SK-N-SH (cell line): Measurements from ENCODE around the gene XIRP1. TPM values are rescaled to one million over a fixed set of nuclear protein-coding genes. Genes with fewer than 3 reads are reported as not detected.

Experiments used
- CTCF ChIA-PET: fragments of 300-600, 350-600 bp; formaldehyde crosslinking; extraction: SDS; loops from one replicate; lab custom pipeline; 2021; lab: Yijun Ruan, JAX
- POLR2A ChIA-PET: fragments of 350-600 bp; sonication (Branson Sonifier 250); formaldehyde crosslinking; extraction: SDS; loops from one replicate; lab custom pipeline; 2020; ENCODE audit warnings: antibody characterized with exemption, inconsistent platforms; lab: Yijun Ruan, JAX
- DNase-seq: peaks from one replicate; pipeline ENCODE4 v3.0.0; 2012
- H2AFZ ChIP-seq: fragments of 200-600 bp; sonication (generic); 2 replicates; pipeline ENCODE4 v1.8.1; 2016; ENCODE audit warnings: antibody characterized with exemption, mild to moderate bottlenecking, low read depth
- H3F3A ChIP-seq: fragments of 200-600 bp; sonication (generic); replicated peaks from 2 replicates; pipeline ENCODE3; 2016; ENCODE audit warnings: antibody characterized with exemption, mild to moderate bottlenecking; ENCODE audit not compliant: insufficient read depth
- H3K27ac ChIP-seq, 2 experiments: fragments of 200-500 bp in 1 of 2; fragments of 200-600 bp in 1 of 2; sonication (Bioruptor generic) in 1 of 2; sonication (generic), shearing (Covaris generic) in 1 of 2; 2 replicates each; pipeline versions ENCODE4 v1.5.1 to v1.6.1; 2014 to 2016; ENCODE audit warnings: low read depth in 2 of 2, inconsistent platforms in 1 of 2, low read length in 1 of 2, mild to moderate bottlenecking in 1 of 2, mixed read lengths in 1 of 2
- H3K27me3 ChIP-seq: fragments of 200-600 bp; sonication (generic), shearing (Covaris generic); 2 replicates; pipeline ENCODE4 v1.6.1; 2016; ENCODE audit warnings: mixed run types; ENCODE audit not compliant: insufficient read depth
- H3K36me3 ChIP-seq, 2 experiments: fragments of 200-500 bp in 1 of 2; fragments of 200-600 bp in 1 of 2; sonication (Bioruptor generic) in 1 of 2; sonication (generic) in 1 of 2; replicated peaks in 1 of 2; 2 replicates each; pipeline versions ENCODE3 to v1.5.1; 2014 to 2016; ENCODE audit warnings: low read length in 1 of 2, mild to moderate bottlenecking in 1 of 2; ENCODE audit not compliant: insufficient read depth in 2 of 2, control insufficient read depth in 1 of 2
- H3K4me1 ChIP-seq, 2 experiments: fragments of 200-500 bp in 1 of 2; fragments of 200-600 bp in 1 of 2; sonication (Bioruptor generic) in 1 of 2; sonication (generic), shearing (Covaris generic) in 1 of 2; 2 replicates each; pipeline versions ENCODE4 v1.5.1 to v1.6.1; 2014 to 2016; ENCODE audit warnings: low read depth in 1 of 2, low read length in 1 of 2, mixed run types in 1 of 2; ENCODE audit not compliant: insufficient read depth in 2 of 2, control insufficient read depth in 1 of 2
- H3K4me2 ChIP-seq: fragments of 200-600 bp; sonication (generic), shearing (Covaris generic); 2 replicates; pipeline ENCODE4 v1.6.1; 2017; ENCODE audit warnings: mixed run types
- H3K4me3 ChIP-seq, 2 experiments: fragments of 200-500 bp in 1 of 2; fragments of 200-600 bp in 1 of 2; sonication (Bioruptor generic) in 1 of 2; sonication (generic), shearing (Covaris generic) in 1 of 2; 2 replicates each; pipeline versions ENCODE4 v1.5.1 to v1.8.1; 2014 to 2016; ENCODE audit warnings: low read depth in 2 of 2, inconsistent platforms in 1 of 2, low read length in 1 of 2, mild to moderate bottlenecking in 1 of 2, mixed read lengths in 1 of 2, moderate library complexity in 1 of 2
- H3K79me2 ChIP-seq: fragments of 200-600 bp; sonication (generic); 2 replicates; pipeline ENCODE4 v1.8.1; 2017; ENCODE audit warnings: mild to moderate bottlenecking; ENCODE audit not compliant: insufficient read depth
- H3K9ac ChIP-seq: fragments of 200-600 bp; sonication (generic); 2 replicates; pipeline ENCODE4 v1.6.1; 2017; ENCODE audit warnings: mixed run types
- H3K9me2 ChIP-seq: fragments of 200-600 bp; sonication (generic); 2 replicates; pipeline ENCODE4 v1.6.1; 2017; ENCODE audit warnings: mixed run types
- H3K9me3 ChIP-seq: fragments of 200-600 bp; sonication (generic); 2 replicates; pipeline ENCODE4 v1.6.1; 2017; ENCODE audit warnings: mixed run types, mild to moderate bottlenecking, moderate library complexity
- H4K20me1 ChIP-seq: fragments of 200-600 bp; sonication (generic); 2 replicates; pipeline ENCODE4 v1.6.1; 2017; ENCODE audit warnings: mild to moderate bottlenecking, mixed run types; ENCODE audit not compliant: insufficient read depth
- CTCF ChIP-seq: fragments of 200-600 bp; sonication (generic); IDR thresholded peaks from 2 replicates; pipeline ENCODE4 v1.6.1; 2017; ENCODE audit warnings: antibody characterized with exemption, mild to moderate bottlenecking, moderate library complexity
- EZH2phosphoT487 ChIP-seq: fragments of 200-600 bp; sonication (generic); IDR thresholded peaks from 2 replicates; pipeline ENCODE4 v1.6.1; 2017; ENCODE audit warnings: low read depth, mixed run types, mild to moderate bottlenecking, antibody characterized with exemption, moderate library complexity, borderline replicate concordance
- FOSL2 ChIP-seq: IDR thresholded peaks from 2 replicates; pipeline ENCODE4 v1.4.0; 2012; ENCODE audit warnings: low read depth, mild to moderate bottlenecking, moderate library complexity, borderline replicate concordance
- GATA2 ChIP-seq: sonication (generic); formaldehyde crosslinking; IDR thresholded peaks from 2 replicates; pipeline ENCODE4 v1.5.0; 2020; ENCODE audit warnings: mild to moderate bottlenecking, missing genetic modification reagents
- NRF1 ChIP-seq: IDR thresholded peaks from 2 replicates; pipeline ENCODE4 v1.6.1; 2012; ENCODE audit warnings: low read depth, mild to moderate bottlenecking, low read length
- POLR2AphosphoS5 ChIP-seq: IDR thresholded peaks from 2 replicates; pipeline ENCODE4 v1.6.1; 2012; ENCODE audit warnings: low read depth, low read length
- RAD21 ChIP-seq: IDR thresholded peaks from 2 replicates; pipeline ENCODE4 v1.6.1; 2012; ENCODE audit warnings: mild to moderate bottlenecking, low read length
- REST ChIP-seq: IDR thresholded peaks from 2 replicates; pipeline ENCODE4 v1.6.1; 2012; ENCODE audit warnings: mild to moderate bottlenecking, low read depth, low read length, moderate library complexity
- RFX5 ChIP-seq: IDR thresholded peaks from 2 replicates; pipeline ENCODE4 v1.6.1; 2012; ENCODE audit warnings: mild to moderate bottlenecking, improper control_type of control experiment, low read length
- SIN3A ChIP-seq: IDR thresholded peaks from 2 replicates; pipeline ENCODE4 v1.6.1; 2012; ENCODE audit warnings: low read depth, mild to moderate bottlenecking, low read length, moderate library complexity, borderline replicate concordance
- TAF1 ChIP-seq: IDR thresholded peaks from 2 replicates; pipeline ENCODE4 v1.6.1; 2012; ENCODE audit warnings: low read depth, mild to moderate bottlenecking, low read length, moderate library complexity, borderline replicate concordance
- TCF12 ChIP-seq: IDR thresholded peaks from 2 replicates; pipeline ENCODE4 v1.4.0; 2012
- USF1 ChIP-seq: IDR thresholded peaks from 2 replicates; pipeline ENCODE4 v1.4.0; 2012; ENCODE audit warnings: low read depth, borderline replicate concordance
- WGBS: methylation state at CpG from one replicate; pipeline ENCODE4 v1.1.6; 2017; ENCODE audit warnings: low lambda C conversion rate; 5-methylcytosine and 5-hydroxymethylcytosine counted together
- polyA plus RNA-seq, 3 experiments: library from polyadenylated mRNA; depleted of rRNA; stranded (reverse); fragments of >200 nt; gene quantifications; 2 replicates each; pipeline ENCODE4 v1.2.3, GENCODE V29; 2012

XIRP1 gene
- polyA plus RNA-seq, 1 of the 3 experiments (the other 2 are of a cell fraction) = not detected

GRCh38 chr3:39164414-39164813 lies 28.0 kb downstream of the XIRP1 start:
- Histone ChIP-seq H3F3A (peaks cover 17% of the 10 kb centered on the region), H3K27me3 (no peaks in the 10 kb centered on the region), H3K9me3 (no peaks in the 10 kb centered on the region), H3K9ac (no peak overlapping the region), H3K4me3 (no peak overlapping the region), H3K36me3 (no peaks in the 10 kb centered on the region), H4K20me1 (no peaks in the 10 kb centered on the region), H3K4me2 (no peak overlapping the region), H3K79me2 (no peaks in the 10 kb centered on the region), H3K9me2 (no peaks in the 10 kb centered on the region), H3K27ac (no peak overlapping the region), H2AFZ (no peak overlapping the region), H3K4me1 (peaks cover 0 to 22% of the 10 kb centered on the region in 2 experiments; a peak in 2 of 4 replicates)
- 82% methylated on average over 3 of the region's 3 CpGs for WGBS
- no peak for DNase-seq
- ChIA-PET POLR2A (no interaction called here), CTCF (interaction anchor here (1.4 to 2.1 kb wide), 2 partner anchors 124 to 127 kb away, joined by 3 to 7 read pairs; no protein-coding TSS in a partner anchor)
- TF ChIP-seq REST (no peak), CTCF (no peak), RAD21 (no peak), USF1 (no peak), SIN3A (no peak), POLR2AphosphoS5 (no peak), TCF12 (no peak), FOSL2 (no peak), GATA2 (CRISPR knock-in tag) (no peak), EZH2phosphoT487 (no peak), NRF1 (no peak), TAF1 (no peak), RFX5 (no peak)
